ENCODE results near the gene LCN12.
A peak's percentile ranks its signal among the peaks of the same experiment; 100 is the strongest.

The LCN12 gene

DNA sequence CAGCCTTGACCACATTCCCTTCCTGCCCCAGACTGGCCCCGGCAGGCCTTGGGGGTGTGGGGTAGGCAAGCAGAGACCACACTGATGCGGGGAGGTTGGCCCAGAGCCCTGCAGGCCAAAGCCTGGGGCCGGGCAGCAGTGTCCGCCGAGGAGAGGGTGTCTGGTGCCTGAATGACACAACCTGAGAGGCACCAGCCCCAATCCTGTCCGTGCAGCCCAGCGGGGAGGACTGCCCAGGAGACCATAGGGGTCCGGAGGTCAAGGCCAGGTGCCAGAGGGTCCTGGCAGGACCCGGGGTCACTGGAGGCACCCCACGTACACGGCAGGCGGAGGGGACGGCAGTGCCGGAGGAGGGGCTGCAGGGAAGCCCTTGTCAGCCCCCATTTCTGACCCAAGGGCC lies 19.7 kb downstream of the LCN12 start:
- H3K4me3 ChIP-seq (ENCODE audit: low read depth, low read length), result no peak overlapping the region
- TF ChIP-seq, protein P1, sequence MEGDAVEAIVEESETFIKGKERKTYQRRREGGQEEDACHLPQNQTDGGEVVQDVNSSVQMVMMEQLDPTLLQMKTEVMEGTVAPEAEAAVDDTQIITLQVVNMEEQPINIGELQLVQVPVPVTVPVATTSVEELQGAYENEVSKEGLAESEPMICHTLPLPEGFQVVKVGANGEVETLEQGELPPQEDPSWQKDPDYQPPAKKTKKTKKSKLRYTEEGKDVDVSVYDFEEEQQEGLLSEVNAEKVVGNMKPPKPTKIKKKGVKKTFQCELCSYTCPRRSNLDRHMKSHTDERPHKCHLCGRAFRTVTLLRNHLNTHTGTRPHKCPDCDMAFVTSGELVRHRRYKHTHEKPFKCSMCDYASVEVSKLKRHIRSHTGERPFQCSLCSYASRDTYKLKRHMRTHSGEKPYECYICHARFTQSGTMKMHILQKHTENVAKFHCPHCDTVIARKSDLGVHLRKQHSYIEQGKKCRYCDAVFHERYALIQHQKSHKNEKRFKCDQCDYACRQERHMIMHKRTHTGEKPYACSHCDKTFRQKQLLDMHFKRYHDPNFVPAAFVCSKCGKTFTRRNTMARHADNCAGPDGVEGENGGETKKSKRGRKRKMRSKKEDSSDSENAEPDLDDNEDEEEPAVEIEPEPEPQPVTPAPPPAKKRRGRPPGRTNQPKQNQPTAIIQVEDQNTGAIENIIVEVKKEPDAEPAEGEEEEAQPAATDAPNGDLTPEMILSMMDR (IDR thresholded peaks at IDR 0.05; ENCODE audit: borderline replicate concordance, insufficient read depth, low read depth, low read length), result no peak

DNA sequence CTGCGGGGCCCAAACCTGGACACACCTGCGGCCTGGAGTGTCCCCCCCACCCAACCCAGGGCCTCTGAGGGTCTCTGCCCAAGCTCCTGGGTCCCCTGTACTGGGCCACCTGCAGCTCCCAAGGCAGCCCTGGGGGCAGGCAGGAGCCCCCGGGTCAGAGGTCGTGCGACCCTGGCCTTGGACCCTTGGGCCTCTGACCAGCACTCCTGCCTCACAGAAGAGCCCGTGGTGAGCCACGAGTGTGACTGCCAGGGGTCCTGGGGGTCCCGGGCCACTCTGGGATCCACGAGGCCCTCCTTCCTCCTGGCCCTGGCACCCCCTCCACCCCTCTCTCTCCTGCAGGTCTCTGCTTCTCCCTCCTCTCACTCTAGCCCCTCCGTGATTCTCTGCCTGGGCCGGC lies 20.3 kb downstream of the LCN12 start:
- TF ChIP-seq, protein P1 (IDR thresholded peaks at IDR 0.05; ENCODE audit: borderline replicate concordance, insufficient read depth, low read depth, low read length), result no peak
- H3K4me3 ChIP-seq (ENCODE audit: low read depth, low read length), result no peak overlapping the region

DNA sequence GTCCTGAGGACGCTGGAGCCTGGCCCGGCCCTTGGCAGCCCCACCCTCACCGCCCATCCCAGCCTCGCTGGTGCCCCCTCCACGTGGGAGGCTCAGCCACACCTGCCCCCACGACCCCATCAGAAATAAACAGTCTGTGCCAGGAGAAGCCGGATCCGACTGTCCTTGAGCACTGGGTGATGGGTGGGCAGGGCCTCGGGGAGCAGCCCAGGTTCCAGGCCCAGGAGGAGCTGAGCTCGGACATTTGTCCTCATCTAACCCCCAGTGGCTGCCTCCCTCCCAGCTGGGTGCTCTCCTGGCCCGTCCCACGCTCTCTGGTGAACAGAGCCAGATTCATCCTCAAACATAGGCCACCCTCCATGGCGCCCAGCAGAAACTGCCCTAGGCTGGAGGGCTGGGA lies 20.7 kb downstream of the LCN12 start:
- H3K4me3 ChIP-seq (ENCODE audit: low read depth, low read length), result no peak overlapping the region
- TF ChIP-seq, protein P1 (IDR thresholded peaks at IDR 0.05; ENCODE audit: borderline replicate concordance, insufficient read depth, low read depth, low read length), result no peak

DNA sequence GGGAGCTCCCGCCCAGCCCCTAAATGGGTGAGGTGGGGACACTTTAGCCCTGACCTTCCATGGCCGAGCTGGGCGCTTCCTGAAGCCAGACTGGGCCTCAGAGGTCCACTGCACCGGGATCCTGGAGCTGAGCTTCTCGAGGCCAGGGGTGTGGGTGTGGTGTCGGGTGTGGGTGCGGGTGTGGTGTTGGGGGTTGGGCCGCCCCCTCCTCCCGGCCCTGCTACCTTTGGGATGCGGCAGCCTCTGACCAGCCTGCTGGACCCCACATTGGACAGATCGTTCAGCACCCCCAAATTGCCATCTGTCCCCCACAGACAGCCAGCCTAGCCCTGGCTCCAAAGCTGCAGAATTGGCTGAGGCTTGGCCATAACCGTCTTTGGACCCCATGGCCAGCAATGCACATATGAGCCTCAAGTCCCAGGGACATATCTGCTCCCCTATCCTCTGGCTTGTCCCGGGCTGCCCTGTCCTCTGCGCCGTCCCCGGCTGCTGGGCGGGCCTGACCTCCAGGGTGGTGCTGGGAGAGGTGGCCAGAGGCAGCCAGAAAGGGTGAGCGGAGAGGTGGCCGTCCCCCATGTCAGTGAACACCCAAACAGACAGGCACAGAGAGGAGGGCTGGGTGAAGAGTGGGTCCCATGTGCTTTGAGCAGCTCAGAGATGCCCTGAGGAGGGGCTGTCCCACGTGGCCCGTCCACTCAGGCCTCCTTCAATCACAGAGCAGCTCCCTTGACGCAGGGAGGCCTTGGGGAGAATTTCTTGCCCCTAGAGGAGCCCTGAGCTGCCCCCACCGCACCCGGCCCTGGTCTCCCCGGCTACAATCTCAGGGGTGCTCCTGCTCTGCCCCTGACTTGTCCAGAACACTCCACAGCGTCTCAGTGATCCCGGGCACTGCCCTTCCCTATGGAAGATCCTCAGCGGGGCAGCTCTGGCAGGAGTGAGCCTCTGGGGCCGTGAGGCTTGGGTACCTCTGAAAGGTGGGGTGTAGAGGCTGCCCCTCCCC lies 21.8 kb downstream of the LCN12 start:
- TF ChIP-seq, protein P1 (IDR thresholded peaks at IDR 0.05; ENCODE audit: borderline replicate concordance, insufficient read depth, low read depth, low read length), result no peak
- no peak overlapping the region for H3K4me3 ChIP-seq (ENCODE audit: low read depth, low read length)

DNA sequence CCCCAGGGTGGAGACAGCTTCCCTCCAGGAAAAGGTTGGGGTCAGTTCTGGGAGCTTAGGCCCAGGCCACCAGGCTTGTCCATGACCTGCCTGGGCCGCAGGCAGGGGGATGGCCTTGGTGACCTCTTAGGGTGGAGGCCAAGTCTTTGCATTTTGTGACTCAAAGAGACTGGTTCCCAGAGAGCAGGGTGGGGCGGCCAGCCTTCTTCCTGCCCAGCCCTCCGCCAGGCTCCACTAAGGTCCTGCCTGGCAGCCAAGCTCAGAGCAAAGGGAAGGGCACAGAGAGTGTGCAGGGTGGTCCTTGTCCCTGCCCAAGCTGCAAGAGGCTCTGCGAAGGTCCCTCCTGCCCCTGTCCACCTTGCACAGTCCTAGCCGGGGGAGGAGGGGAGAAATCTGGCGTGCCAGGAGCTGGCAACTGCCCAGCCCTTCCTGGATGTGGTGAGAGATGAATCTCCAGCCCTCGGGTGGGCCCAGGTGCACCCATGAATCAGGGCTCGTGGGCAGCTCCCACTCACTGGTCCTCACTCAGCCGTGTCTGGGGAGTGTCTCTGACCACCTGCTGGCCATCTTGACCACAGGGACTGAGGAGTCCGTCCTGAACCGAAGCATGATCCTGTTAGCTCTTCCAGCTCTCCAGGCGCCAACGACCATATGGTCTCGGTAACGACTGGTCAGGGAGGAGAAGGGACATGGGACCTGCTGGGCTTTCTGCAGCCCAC lies 22.9 kb downstream of the LCN12 start:
- TF ChIP-seq, protein P1 (IDR thresholded peaks at IDR 0.05; ENCODE audit: borderline replicate concordance, insufficient read depth, low read depth, low read length), result no peak
- H3K4me3 ChIP-seq (ENCODE audit: low read depth, low read length), result no peak overlapping the region

DNA sequence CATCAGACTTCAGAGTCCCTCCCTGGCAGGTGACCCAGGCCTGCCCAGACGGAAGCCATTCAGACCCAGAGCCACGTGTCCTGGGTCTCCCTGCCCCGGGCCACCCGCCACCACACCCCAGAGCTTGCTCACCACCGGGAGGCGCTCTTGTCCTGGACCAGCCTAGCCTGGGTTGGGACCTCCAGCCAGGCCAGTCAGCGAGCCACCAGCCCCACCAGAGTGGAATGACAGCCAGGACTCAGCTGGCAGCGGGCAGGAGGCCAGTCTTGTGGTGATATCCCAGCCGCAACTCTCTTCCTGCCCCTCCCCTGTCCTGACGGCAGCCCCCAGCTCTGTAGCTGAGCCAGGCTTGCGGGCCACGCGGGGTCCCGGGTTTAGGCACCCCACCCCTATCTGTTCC lies 23.6 kb downstream of the LCN12 start:
- H3K4me3 ChIP-seq (ENCODE audit: low read depth, low read length), result no peak overlapping the region
- TF ChIP-seq, protein P1 (IDR thresholded peaks at IDR 0.05; ENCODE audit: borderline replicate concordance, insufficient read depth, low read depth, low read length), result peak; percentile 39; the same call in 1 of the 2 replicates

Measured in GM12875 (cell line).